ENCODE data around the gene PLAC1. TPM values are rescaled to one million over a fixed set of nuclear protein-coding genes. Genes with fewer than 3 reads are reported as not detected.

Gene PLAC1
- total and polyA plus RNA-seq, 2 of the 13 experiments (the other 11 are each of a cell fraction or from before 2014, with no cell fraction given): 0.40 to 2.7 TPM

- H3K4me1 ChIP-seq (ENCODE audit: insufficient read depth, low read length): no peaks in the 10 kb centered on the region
- H2AFZ ChIP-seq (ENCODE audit: low read length): no peak overlapping the region
- no peaks in the 10 kb centered on the region for H4K20me1 ChIP-seq (ENCODE audit: insufficient read depth, low read length)
- no peak overlapping the region for H3K9ac ChIP-seq (ENCODE audit: insufficient read depth, low read depth, low read length)
- no peak overlapping the region for H3K4me2 ChIP-seq (ENCODE audit: low read depth, low read length)
- no peak for TF ChIP-seq ZNF674 (CRISPR knock-in tag; IDR thresholded peaks at IDR 0.05; ENCODE audit: low read depth)
- TF ChIP-seq ZNF776 (CRISPR knock-in tag; IDR thresholded peaks at IDR 0.05): no peak
- TF ChIP-seq HOXA5 (CRISPR knock-in tag; IDR thresholded peaks at IDR 0.05): no peak
- TF ChIP-seq GATAD2A (CRISPR knock-in tag; IDR thresholded peaks at IDR 0.05): no peak
- no peak for TF ChIP-seq ZNF879 (CRISPR knock-in tag; IDR thresholded peaks at IDR 0.05)
- no peak for TF ChIP-seq ZNF546 (CRISPR knock-in tag; conservative IDR thresholded peaks at IDR 0.05)
- no peak for TF ChIP-seq ZNF556 (CRISPR knock-in tag; IDR thresholded peaks at IDR 0.05; ENCODE audit: borderline replicate concordance)
- TF ChIP-seq SMC3 (IDR thresholded peaks at IDR 0.05; ENCODE audit: low read length): no peak
- TF ChIP-seq ZBTB43 (CRISPR knock-in tag; conservative IDR thresholded peaks at IDR 0.05): no peak
- no peak for TF ChIP-seq MIER3 (CRISPR knock-in tag; IDR thresholded peaks at IDR 0.05; ENCODE audit: borderline replicate concordance)
- no peak for TF ChIP-seq SALL2 (CRISPR knock-in tag; IDR thresholded peaks at IDR 0.05)
- no peak for TF ChIP-seq ZNF552 (CRISPR knock-in tag; IDR thresholded peaks at IDR 0.05; ENCODE audit: borderline replicate concordance)
- TF ChIP-seq TFAP4 (IDR thresholded peaks at IDR 0.05; ENCODE audit: borderline replicate concordance, low read depth): no peak
- TF ChIP-seq THRA (CRISPR knock-in tag; IDR thresholded peaks at IDR 0.05; ENCODE audit: borderline replicate concordance): no peak
- TF ChIP-seq SSRP1 (CRISPR knock-in tag; IDR thresholded peaks at IDR 0.05): no peak
- TF ChIP-seq SRY (CRISPR knock-in tag; IDR thresholded peaks at IDR 0.05): no peak
- TF ChIP-seq ZKSCAN5 (CRISPR knock-in tag; IDR thresholded peaks at IDR 0.05): no peak
- TF ChIP-seq ZBTB38 (CRISPR knock-in tag; IDR thresholded peaks at IDR 0.05): no peak
- no peak for TF ChIP-seq ZNF441 (CRISPR knock-in tag; IDR thresholded peaks at IDR 0.05; ENCODE audit: borderline replicate concordance)
- TF ChIP-seq ZNF770 (CRISPR knock-in tag; IDR thresholded peaks at IDR 0.05): no peak
- H3K4me3 ChIP-seq (replicated peaks in 1 of 3; ENCODE audit: insufficient read depth in 1 of 3, low read depth in 2 of 3, low read length in 3 of 3): no peak overlapping the region
- no peaks in the 10 kb centered on the region for H3K79me2 ChIP-seq (ENCODE audit: insufficient read depth, low read length)
- H3K36me3 ChIP-seq (replicated peaks in 1 of 2; ENCODE audit: control insufficient read depth in 1 of 2, insufficient read depth in 2 of 2, low read length in 2 of 2): no peaks in the 10 kb centered on the region
- no peak overlapping the region for H3K27ac ChIP-seq (ENCODE audit: extremely low read length, insufficient read depth, low read length)
- ChIA-PET CTCF (ENCODE audit: low intra/inter-chr PET ratio, low total read pairs) (no interaction called here), POLR2A (no interaction called here)
- intact Hi-C loops (cut with micrococcal nuclease; ENCODE audit: unreplicated experiment) (no loop called here), in situ Hi-C loops (cut with HindIII; ENCODE audit: extremely low pct_ligation_motif_present, low pct_unique_long_range_greater_than_20kb) (no loop called here)
- ATAC-seq: no peak
- WGBS (ENCODE audit: low lambda C conversion rate): 3% methylated on average over 2 of the region's 2 CpGs
- H3K9me3 ChIP-seq (ENCODE audit: low read length): no peaks in the 10 kb centered on the region
- no peak for DNase-seq (ENCODE audit: low spot score)
- no peaks in the 10 kb centered on the region for H3K27me3 ChIP-seq (ENCODE audit: control insufficient read depth in 1 of 2, insufficient read depth in 2 of 2, low read length in 2 of 2)
- no TSS peak for BruUV-seq (replicated peaks)
- no peak for FAIRE-seq
These were observed 24.9 kb downstream of the PLAC1 start for GRCh38 chrX:134633394-134633793.

All from HepG2 (cell line).